Skeletal muscle tissue (tissue), 5 donors: Measurements from ENCODE around the gene PRPF6. TPM values are rescaled to one million over a fixed set of nuclear protein-coding genes. Genes with fewer than 3 reads are reported as not detected.

Source experiments
- H3K27ac ChIP-seq: one replicate; pipeline ENCODE4 v1.7.0; 2013; ENCODE audit warnings: mild to moderate bottlenecking, low read depth, low read length, inconsistent platforms
- H3K27me3 ChIP-seq, 3 donors: one replicate each; pipeline ENCODE4 v1.7.0; 2013; ENCODE audit warnings: low read length in 3 of 3; ENCODE audit not compliant: control insufficient read depth in 3 of 3, insufficient read depth in 3 of 3
- H3K36me3 ChIP-seq, 3 donors: one replicate each; pipeline ENCODE4 v1.7.0; 2013; ENCODE audit warnings: low read length in 3 of 3; ENCODE audit not compliant: control insufficient read depth in 3 of 3, insufficient read depth in 3 of 3
- H3K4me1 ChIP-seq, 3 donors: one replicate each; pipeline ENCODE4 v1.7.0; 2013; ENCODE audit warnings: low read length in 3 of 3, mild to moderate bottlenecking in 3 of 3; ENCODE audit not compliant: control insufficient read depth in 3 of 3, insufficient read depth in 3 of 3
- H3K4me3 ChIP-seq, 3 donors: one replicate each; pipeline ENCODE4 v1.7.0; 2013; ENCODE audit warnings: low read length in 3 of 3
- H3K9ac ChIP-seq, 3 donors: one replicate each; pipeline ENCODE4 v1.7.0; 2013; ENCODE audit warnings: low read length in 3 of 3, mild to moderate bottlenecking in 3 of 3, moderate library complexity in 2 of 3, low read depth in 1 of 3
- H3K9me3 ChIP-seq, 3 donors: one replicate each; pipeline ENCODE4 v1.7.0; 2013; ENCODE audit warnings: low read length in 3 of 3; ENCODE audit not compliant: control insufficient read depth in 3 of 3
- small RNA-seq: library from RNA; depleted of rRNA; stranded (forward); fragments of <200 nt; gene quantifications from one replicate; pipeline ENCODE3, GENCODE V24; 2014
- total RNA-seq: library from RNA; depleted of rRNA; stranded (reverse); fragments of >200 nt; gene quantifications from one replicate; pipeline ENCODE4 v1.2.3, GENCODE V29; 2014
- donor health status: Osteomylitis.

The PRPF6 gene
- total RNA-seq, 1 donor from 2014 or later: 55.8 TPM

GRCh38 chr20:64081624-64081964 is 100.7 kb downstream of the PRPF6 start:
- Histone ChIP-seq H3K27ac (no peak overlapping the region), H3K4me3 (no peak overlapping the region), H3K36me3 (no peaks in the 10 kb centered on the region), H3K27me3 (peaks cover 31 to 39% (median 36%) of the 10 kb centered on the region in 3 donors), H3K9me3 (no peaks in the 10 kb centered on the region), H3K4me1 (peaks cover 18 to 36% (median 32%) of the 10 kb centered on the region in 3 donors), H3K9ac (no peak overlapping the region)

- Histone ChIP-seq H3K27me3 (peaks cover 31 to 42% (median 36%) of the 10 kb centered on the region in 3 donors), H3K36me3 (no peaks in the 10 kb centered on the region), H3K4me3 (no peak overlapping the region), H3K27ac (no peak overlapping the region), H3K9me3 (no peaks in the 10 kb centered on the region), H3K4me1 (peaks cover 18 to 36% (median 32%) of the 10 kb centered on the region in 3 donors), H3K9ac (no peak overlapping the region)
These were observed 101.3 kb downstream of the PRPF6 start for GRCh38 chr20:64082126-64082731.

Small RNA genes within 50 kb of the gene (small RNA-seq; reads per million reads assigned to genes)
- gene AL355803.1 (not detected), gene MIR647 (not detected), gene MIR6813 (not detected)

Other genes with a start within 250 kb of the PRPF6 start
- gene LIME1, start 244.5 kb upstream of the PRPF6 start, total RNA-seq: 0.52 TPM
- 10.4 TPM for gene SLC2A4RG, start 241.4 kb upstream of the PRPF6 start, total RNA-seq
- 52.2 TPM for gene ZBTB46, start 149.9 kb upstream of the PRPF6 start, total RNA-seq
- not detected for gene ABHD16B, start 119.6 kb upstream of the PRPF6 start, total RNA-seq
- 29.2 TPM for gene TPD52L2, start 115.9 kb upstream of the PRPF6 start, total RNA-seq
- gene DNAJC5, start 86.0 kb upstream of the PRPF6 start, total RNA-seq: 30.3 TPM
- 15.7 TPM for gene UCKL1, start 24.7 kb upstream of the PRPF6 start, total RNA-seq
- 8.9 TPM for gene ZNF512B, start 11.2 kb upstream of the PRPF6 start, total RNA-seq
- 1.0 TPM for gene SAMD10, start 1.5 kb upstream of the PRPF6 start, total RNA-seq
- gene C20orf204, start 55.0 kb downstream of the PRPF6 start, total RNA-seq: 0.52 TPM
- 3.7 TPM for gene SOX18, start 68.5 kb downstream of the PRPF6 start, total RNA-seq
- gene TCEA2, start 82.1 kb downstream of the PRPF6 start, total RNA-seq: 8.4 TPM
- gene RGS19, start 98.4 kb downstream of the PRPF6 start, total RNA-seq: 5.2 TPM
- 0.52 TPM for gene OPRL1, start 99.0 kb downstream of the PRPF6 start, total RNA-seq
- 1.0 TPM for gene LKAAEAR1, start 103.3 kb downstream of the PRPF6 start, total RNA-seq
- gene NPBWR2, start 126.4 kb downstream of the PRPF6 start, total RNA-seq: not detected
- not detected for gene MYT1, start 183.3 kb downstream of the PRPF6 start, total RNA-seq